NK-92 (cell line): ENCODE results near the gene FILIP1L.

Source experiments
- DNase-seq: peaks from one replicate; lab custom pipeline; 2025; ENCODE audit not compliant: unreplicated experiment; lab: John Stamatoyannopoulos, UW

Gene FILIP1L

GRCh38 chr3:99873269-99874102, 240.8 kb downstream of the FILIP1L start:
- DNase-seq, result no peak

- no peak for DNase-seq
Observed at GRCh38 chr3:99872923-99873254, 241.4 kb downstream of the FILIP1L start.

GRCh38 chr3:99871231-99872045, 242.9 kb downstream of the FILIP1L start:
- no peak for DNase-seq

GRCh38 chr3:99870712-99871111, 243.6 kb downstream of the FILIP1L start:
- no peak for DNase-seq

GRCh38 chr3:99869621-99870020, 244.7 kb downstream of the FILIP1L start:
- DNase-seq, result no peak

- no peak for DNase-seq
Observed at GRCh38 chr3:99868311-99868646, 246.0 kb downstream of the FILIP1L start.

GRCh38 chr3:99867594-99868310, 246.5 kb downstream of the FILIP1L start:
- DNase-seq, result no peak

- no peak for DNase-seq
Observed at GRCh38 chr3:99866261-99866761, 248.0 kb downstream of the FILIP1L start.

GRCh38 chr3:99865321-99865720, 249.0 kb downstream of the FILIP1L start:
- no peak for DNase-seq

- no peak for DNase-seq
Observed at GRCh38 chr3:99864289-99864688, 250.0 kb downstream of the FILIP1L start.

- DNase-seq, result no peak
Observed at GRCh38 chr3:99863588-99863987, 250.7 kb downstream of the FILIP1L start.

- DNase-seq, result no peak
Observed at GRCh38 chr3:99863002-99863401, 251.3 kb downstream of the FILIP1L start.

- no peak for DNase-seq
Observed at GRCh38 chr3:99862208-99862607, 252.1 kb downstream of the FILIP1L start.

- no peak for DNase-seq
Observed at GRCh38 chr3:99861216-99861615, 253.1 kb downstream of the FILIP1L start.

GRCh38 chr3:99859825-99860224, 254.5 kb downstream of the FILIP1L start:
- DNase-seq, result no peak

- DNase-seq, result no peak
Observed at GRCh38 chr3:99858469-99858868, 255.8 kb downstream of the FILIP1L start.

- no peak for DNase-seq
Observed at GRCh38 chr3:99857278-99857677, 257.0 kb downstream of the FILIP1L start.

GRCh38 chr3:99856437-99857220, 257.7 kb downstream of the FILIP1L start:
- no peak for DNase-seq

GRCh38 chr3:99855900-99856299, 258.4 kb downstream of the FILIP1L start:
- DNase-seq, result no peak

GRCh38 chr3:99854756-99855298, 259.5 kb downstream of the FILIP1L start:
- DNase-seq, result no peak
